HG03066 (cell line): ENCODE data around the gene ASB10.
A peak's percentile ranks its signal among the peaks of the same experiment; 100 is the strongest.

ENCODE experiments used
- ATAC-seq: cut with Tn5 transposase; IDR thresholded peaks from one replicate; pipeline ENCODE4 v1.9.1; 2021; ENCODE audit warnings: low read depth; ENCODE audit not compliant: unreplicated experiment

ASB10 gene

GRCh38 chr7:151186640-151187408 lies at the start of gene ASB10:
Gene ASB10, minus strand, starts transcription at chr7:151187250. Its CDS starts 120 bp downstream, at chr7:151187130.
- no peak for ATAC-seq

- ATAC-seq = no peak
Measured at GRCh38 chr7:151236406-151236805, 49.4 kb upstream of the ASB10 start.

- ATAC-seq = no peak
Measured at GRCh38 chr7:151235091-151235787, 48.2 kb upstream of the ASB10 start.

- no peak for ATAC-seq
Measured at GRCh38 chr7:151233804-151234203, 46.8 kb upstream of the ASB10 start.

GRCh38 chr7:151232917-151233701 lies 46.1 kb upstream of the ASB10 start:
- ATAC-seq = peak; percentile 30

GRCh38 chr7:151232091-151232916 lies 45.3 kb upstream of the ASB10 start, which contains the start of gene CHPF2:
Gene CHPF2, plus strand, starts transcription at chr7:151232483. Its CDS starts 1,529 bp downstream, at chr7:151234012.
- ATAC-seq = peak; percentile 95

GRCh38 chr7:151231080-151231479 lies 44.0 kb upstream of the ASB10 start:
- ATAC-seq = no peak

GRCh38 chr7:151229249-151229648 lies 42.2 kb upstream of the ASB10 start:
- no peak for ATAC-seq

- ATAC-seq = no peak
Measured at GRCh38 chr7:151228024-151228866, 41.2 kb upstream of the ASB10 start.

- ATAC-seq = peak; percentile 100
Measured at GRCh38 chr7:151226875-151227782, 40.1 kb upstream of the ASB10 start, which contains the start of gene ABCF2. Gene ABCF2, minus strand, starts transcription at chr7:151227205. Its CDS starts 747 bp downstream, at chr7:151226458.

GRCh38 chr7:151226560-151226874 lies 39.5 kb upstream of the ASB10 start:
- peak; percentile 2 for ATAC-seq

- ATAC-seq = no peak
Measured at GRCh38 chr7:151225948-151226510, 39.0 kb upstream of the ASB10 start.

GRCh38 chr7:151223728-151224127 lies 36.7 kb upstream of the ASB10 start:
- ATAC-seq = no peak

- ATAC-seq = no peak
Measured at GRCh38 chr7:151218170-151218569, 31.1 kb upstream of the ASB10 start.

- ATAC-seq = no peak
Measured at GRCh38 chr7:151215396-151215795, 28.3 kb upstream of the ASB10 start.

GRCh38 chr7:151213826-151214225 lies 26.8 kb upstream of the ASB10 start:
- ATAC-seq = no peak

- ATAC-seq = no peak
Measured at GRCh38 chr7:151212626-151213025, 25.6 kb upstream of the ASB10 start.

- no peak for ATAC-seq
Measured at GRCh38 chr7:151211155-151211772, 24.2 kb upstream of the ASB10 start.
